NCI-H1694 (cell line): ENCODE data around the gene LOXHD1.

Source experiments
- DNase-seq: peaks from one replicate; lab custom pipeline; 2025; lab: John Stamatoyannopoulos, UW

The LOXHD1 gene

DNA sequence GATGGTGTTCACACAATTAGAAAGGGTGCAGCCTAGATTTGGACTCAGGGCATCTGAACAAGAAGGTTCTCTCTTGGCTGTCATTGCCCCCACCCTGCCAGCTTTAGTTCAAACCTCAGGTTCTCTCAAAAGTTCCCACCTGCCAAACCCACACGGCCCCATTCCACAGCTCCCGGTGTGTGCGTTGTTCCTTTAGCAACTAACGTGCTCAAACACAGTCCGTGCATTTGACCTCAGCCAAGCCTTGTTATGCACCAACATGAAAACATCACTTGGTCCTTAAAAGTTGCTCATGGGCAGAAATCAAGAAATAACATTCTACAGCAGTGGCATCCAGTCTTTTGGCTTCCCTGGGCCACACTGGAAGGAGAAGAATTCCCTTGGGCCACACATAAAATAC lies 32.0 kb downstream of the LOXHD1 start:
- DNase-seq: no peak

GRCh38 chr18:46624127-46624526 lies 32.9 kb downstream of the LOXHD1 start:
- no peak for DNase-seq

DNA sequence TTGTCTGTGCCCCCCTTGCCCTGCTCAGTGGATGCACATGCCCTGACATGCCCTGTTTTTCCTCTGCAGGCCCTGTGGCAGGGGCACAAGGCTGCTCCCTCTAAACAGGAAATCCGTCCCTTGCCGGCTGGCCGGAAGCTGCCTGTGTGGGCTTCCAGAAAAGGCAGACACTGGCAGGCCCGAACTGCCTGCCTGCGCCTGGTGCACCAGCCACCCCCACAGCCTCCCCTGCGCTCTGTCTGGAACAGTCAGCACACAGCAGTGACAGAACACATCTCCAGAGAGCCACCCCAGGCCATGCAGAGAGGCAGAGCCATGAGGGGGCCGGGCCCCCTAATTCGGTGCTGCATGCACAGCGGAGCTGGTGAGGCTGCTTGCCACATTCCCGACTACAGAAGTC lies 33.5 kb downstream of the LOXHD1 start:
- no peak for DNase-seq

GRCh38 chr18:46622999-46623398 lies 34.0 kb downstream of the LOXHD1 start:
- peak; percentile 34 for DNase-seq

- no peak for DNase-seq
Observed at GRCh38 chr18:46622451-46622850, 34.6 kb downstream of the LOXHD1 start.

GRCh38 chr18:46621871-46622270 lies 35.1 kb downstream of the LOXHD1 start:
- no peak for DNase-seq

GRCh38 chr18:46621111-46621766 lies 35.8 kb downstream of the LOXHD1 start:
- no peak for DNase-seq

DNA sequence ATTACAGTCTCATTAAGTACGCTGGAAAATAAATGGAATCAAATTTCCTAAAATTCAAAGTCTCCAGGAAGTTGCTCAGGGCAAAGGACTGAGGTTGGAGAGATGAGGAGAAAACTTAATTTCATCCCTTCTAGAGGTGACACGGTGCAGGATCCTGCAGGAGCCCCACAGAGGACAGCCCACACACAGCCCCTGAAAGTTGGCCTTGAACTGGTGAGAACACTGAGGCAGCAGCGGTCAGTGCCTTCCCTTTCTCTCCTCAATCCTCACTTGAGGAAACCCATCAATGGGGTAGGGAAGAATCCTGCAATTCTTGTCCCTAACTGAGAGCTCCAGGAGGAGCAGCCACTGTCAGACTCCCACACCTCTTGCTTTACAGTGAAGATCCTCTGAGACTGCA lies 37.5 kb downstream of the LOXHD1 start:
- DNase-seq: no peak

- DNase-seq: no peak
Observed at GRCh38 chr18:46615720-46616119, 41.3 kb downstream of the LOXHD1 start.

- no peak for DNase-seq
Observed at GRCh38 chr18:46609048-46609447, 48.0 kb downstream of the LOXHD1 start.

DNA sequence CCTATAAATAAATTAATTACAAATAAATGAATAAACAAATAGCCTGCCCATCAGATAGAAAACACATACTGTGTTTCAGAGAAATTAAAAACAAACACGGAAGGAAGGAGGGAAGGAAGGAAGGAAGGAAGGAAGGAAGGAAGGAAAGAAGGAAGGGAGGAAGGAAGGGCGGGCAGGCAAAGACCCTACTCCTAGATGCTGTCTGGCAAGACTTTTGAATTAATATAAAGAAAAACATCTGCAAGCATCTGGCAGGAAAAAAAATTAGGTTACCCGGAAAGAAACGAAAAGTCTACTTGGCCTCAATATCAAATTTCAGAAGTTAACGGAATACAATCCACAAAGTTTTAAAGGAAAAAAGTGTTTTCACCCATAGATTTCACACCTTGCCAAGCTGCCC lies 49.1 kb downstream of the LOXHD1 start:
- no peak for DNase-seq

- no peak for DNase-seq
Observed at GRCh38 chr18:46601141-46601805, 55.7 kb downstream of the LOXHD1 start.

GRCh38 chr18:46596119-46596518 lies 60.9 kb downstream of the LOXHD1 start:
- peak; percentile 45 for DNase-seq

DNA sequence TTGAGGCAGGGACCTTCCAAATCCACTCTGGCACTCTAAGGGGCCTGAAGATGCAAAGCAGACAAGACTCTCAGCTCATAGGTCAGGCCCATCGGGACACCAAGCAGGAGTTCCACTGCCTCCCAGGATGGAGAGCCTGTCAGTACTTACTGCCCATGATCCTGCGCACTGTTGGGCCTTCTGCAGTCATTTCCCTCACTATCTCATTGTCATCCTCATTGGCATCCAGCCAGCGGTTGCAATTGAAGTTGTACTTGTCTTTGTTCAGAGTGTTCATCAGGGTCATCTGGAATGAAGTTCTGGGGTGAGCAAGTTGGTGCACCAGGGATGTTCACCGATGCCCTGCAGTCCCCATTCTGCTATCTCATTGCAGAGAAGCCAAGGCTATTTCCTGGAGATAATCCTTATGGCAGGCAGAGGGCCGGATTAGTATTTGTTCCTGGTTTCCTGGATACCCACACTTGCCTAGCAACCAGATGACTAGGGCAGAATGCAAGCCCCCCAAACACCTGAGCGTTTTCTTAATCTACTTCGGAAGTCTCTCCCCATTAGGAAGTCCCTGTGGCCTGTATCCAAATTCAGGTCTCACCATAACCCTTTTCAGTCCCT lies 65.1 kb downstream of the LOXHD1 start:
- DNase-seq: no peak

DNA sequence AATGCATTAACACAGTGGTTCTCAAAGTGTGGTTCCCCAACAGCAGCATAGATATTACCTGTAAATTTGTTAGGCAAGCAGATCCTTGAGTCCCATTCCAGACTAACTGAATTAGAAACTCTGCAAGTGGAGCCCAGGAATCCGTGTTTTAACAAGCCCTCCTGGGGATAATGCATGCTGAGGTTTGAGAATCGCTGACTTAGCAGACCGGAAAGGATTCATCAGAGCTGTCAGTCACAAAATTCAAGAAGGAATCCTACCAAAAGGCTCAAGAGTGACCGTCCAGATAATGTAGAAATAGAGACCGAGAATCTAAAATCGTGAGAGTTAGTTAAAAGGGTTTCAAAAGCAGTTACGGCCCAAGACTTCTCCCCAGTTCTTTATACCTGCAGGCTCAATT lies 66.9 kb downstream of the LOXHD1 start:
- DNase-seq: no peak

DNA sequence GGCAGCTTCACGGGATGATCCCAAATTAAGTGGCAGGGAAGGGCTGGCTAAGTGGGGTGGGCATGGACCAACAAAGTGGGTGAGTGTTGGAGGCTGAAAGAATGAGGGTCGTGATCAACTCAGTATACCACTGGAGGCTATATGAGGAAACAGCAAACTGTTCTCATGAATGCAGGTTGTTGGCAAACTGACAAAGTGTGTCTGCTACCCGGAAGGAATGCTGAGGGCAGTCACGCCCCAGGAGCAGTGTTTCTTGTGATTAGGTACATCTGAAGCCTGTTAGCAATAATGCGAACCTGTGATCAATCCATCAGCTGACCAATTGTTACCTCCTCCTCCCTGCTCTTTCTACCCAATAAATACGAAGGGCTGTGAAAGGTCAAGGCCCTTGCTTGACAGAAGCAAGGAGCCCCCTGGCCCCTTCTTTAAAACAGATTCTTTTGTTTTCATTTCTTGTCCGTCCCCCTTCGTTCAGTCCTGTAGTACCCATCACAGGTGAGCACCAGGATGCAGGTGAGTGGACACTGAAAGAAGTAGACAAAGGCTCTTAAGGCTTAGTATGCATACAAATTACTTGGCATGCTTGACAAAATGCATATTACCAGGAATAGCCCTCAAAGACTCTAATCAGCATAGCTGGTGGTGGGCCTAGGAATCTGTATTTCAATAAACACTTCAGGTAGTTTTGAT lies 67.9 kb downstream of the LOXHD1 start:
- no peak for DNase-seq

- DNase-seq: no peak
Observed at GRCh38 chr18:46587600-46587999, 69.4 kb downstream of the LOXHD1 start.

DNA sequence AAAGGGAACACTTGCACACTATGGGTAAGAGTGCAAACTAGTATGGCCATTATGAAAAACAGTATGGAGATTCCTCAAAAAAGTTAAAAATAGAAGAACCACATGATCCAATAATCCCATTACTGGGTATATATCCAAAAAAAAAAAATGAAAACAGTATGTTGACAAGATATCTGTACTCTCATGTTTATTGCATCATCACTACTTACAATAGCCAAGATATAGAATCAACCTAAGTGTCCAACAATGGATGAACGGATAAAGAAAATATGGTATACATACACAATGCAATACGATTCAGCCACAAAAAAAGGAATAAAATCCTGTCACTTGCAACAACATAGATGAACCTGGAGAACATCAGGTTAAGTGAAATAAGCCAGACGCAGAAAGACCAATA lies 73.3 kb downstream of the LOXHD1 start:
- DNase-seq: no peak

- no peak for DNase-seq
Observed at GRCh38 chr18:46581648-46582047, 75.4 kb downstream of the LOXHD1 start.

DNA sequence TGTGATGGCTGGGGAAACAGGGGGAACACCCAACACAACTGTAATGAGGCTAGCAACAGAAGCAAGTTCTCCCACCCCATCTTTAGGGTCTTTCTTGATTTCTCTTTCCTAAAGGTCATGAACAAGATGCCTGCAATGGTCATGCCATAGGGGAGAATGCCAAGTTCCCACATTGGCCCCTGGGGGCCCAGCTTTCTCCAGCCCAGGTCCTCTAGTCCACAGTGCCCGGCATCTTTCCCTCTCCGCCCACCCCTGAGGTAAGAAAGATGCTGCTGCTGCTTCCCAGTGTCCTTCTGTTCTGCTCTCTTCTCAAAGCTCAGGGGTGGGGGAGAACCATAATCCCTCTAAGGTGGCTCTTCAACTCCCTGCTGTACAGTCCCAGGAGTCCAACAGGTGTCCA lies 78.0 kb downstream of the LOXHD1 start:
- DNase-seq: no peak

DNA sequence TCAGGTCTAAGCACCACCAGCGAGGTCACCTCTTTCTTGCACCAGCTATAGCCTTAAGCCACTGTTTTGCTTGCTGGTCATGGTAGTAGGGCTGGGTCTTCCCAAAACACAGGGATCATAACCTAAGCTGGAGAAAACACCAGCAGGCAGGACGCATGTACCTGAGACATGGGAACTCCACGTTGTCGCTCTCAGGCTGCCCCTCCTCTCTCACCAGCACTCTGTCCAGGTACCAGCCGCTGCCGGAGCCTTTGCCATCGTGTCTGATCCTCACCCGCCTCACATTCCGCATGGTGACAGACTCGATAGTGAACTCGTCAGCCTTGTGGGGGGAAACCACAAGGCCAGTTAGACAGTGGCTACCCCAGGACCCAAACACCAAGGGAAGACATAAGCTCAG lies 79.5 kb downstream of the LOXHD1 start:
- no peak for DNase-seq

DNA sequence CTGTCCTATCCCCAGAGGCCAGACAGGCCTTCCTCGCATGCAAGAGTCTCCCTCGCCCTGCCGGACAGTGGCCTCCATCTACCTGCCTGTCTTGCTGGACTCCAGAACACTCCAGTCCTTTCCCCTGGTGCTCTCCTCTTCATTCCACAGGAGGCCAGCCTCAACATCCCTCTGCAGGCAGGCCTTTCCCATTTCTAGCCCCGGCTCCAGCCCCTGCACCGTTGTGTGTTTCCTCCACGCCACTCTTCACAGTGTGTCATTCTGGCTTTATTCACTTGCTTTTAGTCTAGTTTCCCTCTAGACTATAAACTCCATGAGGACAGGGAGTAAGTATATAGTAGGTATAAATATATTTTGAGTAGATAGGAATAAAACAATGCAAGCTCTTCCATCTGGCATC lies 81.2 kb downstream of the LOXHD1 start:
- no peak for DNase-seq

DNA sequence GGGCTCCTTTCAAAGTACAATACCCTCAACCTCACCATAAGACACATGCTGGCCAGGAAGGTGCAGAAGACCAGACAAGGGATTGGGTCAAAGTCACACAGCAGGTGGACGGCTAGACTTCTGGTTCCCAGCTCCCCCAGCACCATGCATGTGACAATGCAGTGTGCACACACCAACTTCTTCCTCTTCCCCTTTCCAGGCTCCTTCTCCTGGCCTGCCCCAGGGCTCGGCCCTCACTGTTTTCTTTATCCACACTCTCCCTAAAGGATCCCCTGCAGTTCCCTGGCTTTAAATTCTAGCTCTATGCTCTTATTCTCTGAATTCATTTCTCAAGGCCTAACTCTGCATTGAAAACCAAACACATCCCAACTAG lies 82.3 kb downstream of the LOXHD1 start:
- no peak for DNase-seq
